Activated CD8-positive, alpha-beta T cell treated with anti-CD3 and anti-CD28 coated beads, Interleukin-2, amount 10 ng/mL, durations not matched to agents 7 days and 5 days (primary cell): ENCODE results near the gene SNX25. TPM values are rescaled to one million over a fixed set of nuclear protein-coding genes. Genes with fewer than 3 reads are reported as not detected.

Source experiments
- ATAC-seq: fragments of 150-1000 bp; cut with Tn5 transposase; one replicate; pipeline ENCODE4 v1.10.0; 2021; ENCODE audit warnings: moderate library complexity
- CTCF ChIA-PET: fragments of 350-600 bp; sonication (Branson Sonifier 250); formaldehyde crosslinking; loops from one replicate; lab custom pipeline; 2021; ENCODE audit warnings: antibody characterized with exemption; lab: Charles Lee
- POLR2A ChIA-PET: fragments of 350-600 bp; sonication (Branson Sonifier 250); formaldehyde crosslinking; loops from one replicate; lab custom pipeline; 2021; ENCODE audit warnings: antibody characterized with exemption; lab: Charles Lee
- DNase-seq: peaks from one replicate; pipeline ENCODE4 v3.0.0-alpha.2; 2020
- H3K27ac Mint-ChIP-seq: one replicate; pipeline ENCODE4 v1.8.0; 2021; ENCODE audit warnings: mild to moderate bottlenecking, mixed read lengths
- H3K27me3 Mint-ChIP-seq: one replicate; pipeline ENCODE4 v1.8.0; 2021; ENCODE audit warnings: low read depth, mixed read lengths
- H3K36me3 Mint-ChIP-seq: one replicate; pipeline ENCODE4 v1.8.0; 2021; ENCODE audit warnings: low read depth, mixed read lengths
- H3K4me1 Mint-ChIP-seq: one replicate; pipeline ENCODE4 v1.8.0; 2021; ENCODE audit warnings: low read depth, mixed read lengths
- H3K4me3 Mint-ChIP-seq: one replicate; pipeline ENCODE4 v1.8.0; 2021; ENCODE audit warnings: mild to moderate bottlenecking, mixed read lengths
- H3K9me3 Mint-ChIP-seq: one replicate; pipeline ENCODE4 v1.8.0; 2022; ENCODE audit warnings: mixed read lengths; ENCODE audit not compliant: insufficient read depth
- total RNA-seq, 2 experiments: library from RNA; stranded (reverse); gene quantifications; one replicate each; pipeline ENCODE4 v1.2.3, GENCODE V29; 2021

Gene SNX25
- total RNA-seq, 2 experiments from 2014 or later = 16.6 to 16.7 TPM

DNA sequence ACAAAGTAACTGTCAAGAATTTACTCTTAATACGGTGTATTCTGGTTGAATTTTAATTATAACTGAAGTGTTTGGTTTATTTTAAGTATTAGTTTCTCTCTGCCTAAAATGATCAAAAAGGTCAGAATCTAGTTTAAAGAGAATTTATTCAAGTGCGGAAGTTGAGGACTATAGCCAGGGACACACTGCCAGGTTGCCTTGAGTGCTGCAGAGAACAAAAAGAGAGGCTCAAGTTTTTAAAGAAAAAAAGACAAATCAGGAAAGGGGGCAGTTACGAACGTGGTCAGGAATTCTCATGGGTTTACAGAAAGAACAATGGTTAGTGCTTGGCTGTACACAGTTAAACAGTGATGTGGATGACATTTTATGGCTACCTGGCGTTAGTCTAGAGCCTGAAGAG is 81.3 kb downstream of the SNX25 start:
- ATAC-seq (no peak), DNase-seq (no peak)
- POLR2A ChIA-PET = no interaction called here
- H3K9me3 Mint-ChIP-seq = no peaks in the 10 kb centered on the region
- CTCF ChIA-PET = no interaction called here
- no peaks in the 10 kb centered on the region for H3K27me3 Mint-ChIP-seq
- no peaks in the 10 kb centered on the region for H3K4me1 Mint-ChIP-seq
- H3K27ac Mint-ChIP-seq = no peak overlapping the region
- H3K36me3 Mint-ChIP-seq = peaks cover 19% of the 10 kb centered on the region
- H3K4me3 Mint-ChIP-seq = no peak overlapping the region

- no peaks in the 10 kb centered on the region for H3K4me1 Mint-ChIP-seq
- POLR2A ChIA-PET = no interaction called here
- H3K36me3 Mint-ChIP-seq = peaks cover 19% of the 10 kb centered on the region
Observed at GRCh38 chr4:185293202-185293601, 83.8 kb downstream of the SNX25 start.

GRCh38 chr4:185296665-185297460 is 87.5 kb downstream of the SNX25 start:
- H3K27ac Mint-ChIP-seq = no peak overlapping the region
- no peaks in the 10 kb centered on the region for H3K27me3 Mint-ChIP-seq
- no peak for DNase-seq
- ChIA-PET CTCF (interaction anchor here (0.9 to 1.2 kb wide), 2 partner anchors 113 to 344 kb away, joined by 3 read pairs; no protein-coding TSS in a partner anchor), POLR2A (no interaction called here)
- H3K9me3 Mint-ChIP-seq = no peaks in the 10 kb centered on the region
- no peak overlapping the region for H3K4me3 Mint-ChIP-seq
- no peaks in the 10 kb centered on the region for H3K4me1 Mint-ChIP-seq
- ATAC-seq = no peak
- H3K36me3 Mint-ChIP-seq = peaks cover 14% of the 10 kb centered on the region

More at GRCh38 chr4:185293202-185293601, 83.8 kb downstream of the SNX25 start:
- Mint-ChIP-seq H3K27ac (no peak overlapping the region), H3K27me3 (no peaks in the 10 kb centered on the region), H3K9me3 (no peaks in the 10 kb centered on the region), H3K4me3 (no peak overlapping the region)
- CTCF ChIA-PET = no interaction called here
- ATAC-seq (no peak), DNase-seq (no peak)

- Mint-ChIP-seq H3K9me3 (no peaks in the 10 kb centered on the region), H3K36me3 (peaks cover 5% of the 10 kb centered on the region), H3K27ac (no peak overlapping the region), H3K4me1 (no peaks in the 10 kb centered on the region), H3K4me3 (no peak overlapping the region), H3K27me3 (no peaks in the 10 kb centered on the region)
- no peak for ATAC-seq
- no peak for DNase-seq
- POLR2A ChIA-PET = no interaction called here
- CTCF ChIA-PET = interaction anchor here (1.4 kb wide), 2 partner anchors 8 to 10 kb away, joined by 3 read pairs; no protein-coding TSS in a partner anchor
Observed at GRCh38 chr4:185298728-185299430, 89.5 kb downstream of the SNX25 start.

DNA sequence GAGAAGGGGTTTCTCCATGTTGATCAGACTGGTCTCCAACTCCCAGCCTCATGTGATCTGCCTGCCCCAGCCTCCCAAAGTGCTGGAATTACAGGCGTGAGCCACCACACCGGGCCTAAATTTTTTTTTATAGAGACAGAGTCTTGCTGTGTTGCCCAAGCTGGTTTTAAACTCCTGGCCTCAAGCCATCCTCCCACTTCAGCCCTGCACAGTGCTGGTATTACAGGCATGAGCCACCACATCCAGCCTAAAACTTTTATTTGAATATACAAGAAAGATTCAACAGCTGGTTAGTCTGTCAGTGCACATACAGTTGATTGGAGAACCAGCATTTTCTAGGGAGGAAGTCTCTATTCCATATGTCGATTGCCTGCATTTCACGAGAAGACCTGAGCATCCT is 95.1 kb downstream of the SNX25 start:
- H3K27me3 Mint-ChIP-seq = no peaks in the 10 kb centered on the region
- no peak overlapping the region for H3K27ac Mint-ChIP-seq
- CTCF ChIA-PET = interaction anchor here (0.9 to 1.5 kb wide), 5 partner anchors 32 to 299 kb away, joined by 3 to 4 read pairs (median 3); no protein-coding TSS in a partner anchor
- DNase-seq (no peak), ATAC-seq (no peak)
- H3K4me1 Mint-ChIP-seq = no peaks in the 10 kb centered on the region
- H3K36me3 Mint-ChIP-seq = no peaks in the 10 kb centered on the region
- POLR2A ChIA-PET = interaction anchor here (0.7 kb wide), 2 partner anchors 52 to 1587 kb away, joined by 3 to 5 read pairs; no protein-coding TSS in a partner anchor
- H3K9me3 Mint-ChIP-seq = no peaks in the 10 kb centered on the region
- H3K4me3 Mint-ChIP-seq = no peak overlapping the region

- Mint-ChIP-seq H3K27me3 (no peaks in the 10 kb centered on the region), H3K4me3 (no peak overlapping the region), H3K27ac (no peak overlapping the region), H3K36me3 (no peaks in the 10 kb centered on the region), H3K9me3 (no peaks in the 10 kb centered on the region), H3K4me1 (no peaks in the 10 kb centered on the region)
- ATAC-seq (peak; percentile 71), DNase-seq (peak; percentile 43)
- ChIA-PET CTCF (interaction anchor here (0.9 to 1.9 kb wide), 7 partner anchors 12 to 300 kb away, joined by 3 to 5 read pairs (median 3); partner anchors contain the start of gene SLC25A4), POLR2A (interaction anchor here (0.7 kb wide), 1 partner anchor 1588 kb away, joined by 3 read pairs; no protein-coding TSS in a partner anchor)
Observed at GRCh38 chr4:185304944-185305690, 95.7 kb downstream of the SNX25 start.

GRCh38 chr4:185305979-185306442 is 96.6 kb downstream of the SNX25 start:
- DNase-seq = no peak
- no peaks in the 10 kb centered on the region for H3K27me3 Mint-ChIP-seq
- POLR2A ChIA-PET = no interaction called here
- CTCF ChIA-PET = interaction anchor here (0.6 to 1.9 kb wide), 10 partner anchors 11 to 301 kb away, joined by 3 to 5 read pairs (median 3); partner anchors contain the start of genes SLC25A4 and SNX25
- H3K4me3 Mint-ChIP-seq = no peak overlapping the region
- no peak overlapping the region for H3K27ac Mint-ChIP-seq
- H3K36me3 Mint-ChIP-seq = no peaks in the 10 kb centered on the region
- no peaks in the 10 kb centered on the region for H3K4me1 Mint-ChIP-seq
- H3K9me3 Mint-ChIP-seq = no peaks in the 10 kb centered on the region
- ATAC-seq = no peak

DNA sequence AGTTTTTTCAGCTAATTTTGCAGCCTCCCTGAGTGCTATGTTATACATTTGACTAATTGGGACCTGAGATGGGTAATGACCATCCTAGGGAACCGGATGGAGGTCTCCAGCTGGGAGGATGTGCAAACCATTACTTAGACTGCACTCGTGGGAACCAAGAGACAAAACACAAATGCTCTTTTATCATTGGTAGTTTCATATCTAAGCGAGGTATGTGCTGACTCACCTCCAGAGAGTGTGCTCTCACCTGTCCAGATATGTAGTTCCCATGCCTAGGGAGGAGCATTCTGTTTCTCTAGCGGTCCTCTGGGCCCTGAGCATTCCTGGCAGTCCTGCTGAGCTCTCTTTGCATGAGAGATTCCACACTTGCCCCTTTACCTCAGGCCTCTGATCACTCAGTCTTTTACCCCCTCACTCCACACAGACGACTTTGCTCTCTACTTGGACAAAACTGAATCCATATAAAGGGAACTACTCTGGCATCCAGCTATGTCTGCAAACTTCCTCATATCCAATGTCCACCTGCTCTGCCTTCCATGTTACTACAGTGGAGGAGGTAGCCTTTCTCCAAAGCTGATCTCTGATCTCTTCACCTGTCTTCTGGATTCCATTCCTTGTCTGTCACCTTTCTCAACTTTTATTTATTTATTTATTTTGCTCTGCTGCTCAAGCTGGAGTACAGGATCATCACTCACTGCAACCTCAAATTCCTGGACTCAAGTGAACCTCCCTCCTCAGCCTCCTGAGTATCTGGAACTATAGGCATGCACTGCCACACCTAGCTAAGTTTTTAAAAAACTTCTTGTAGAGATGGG is 97.9 kb downstream of the SNX25 start:
- Mint-ChIP-seq H3K27me3 (no peaks in the 10 kb centered on the region), H3K9me3 (no peaks in the 10 kb centered on the region), H3K36me3 (peaks cover 2% of the 10 kb centered on the region), H3K27ac (no peak overlapping the region), H3K4me1 (no peaks in the 10 kb centered on the region), H3K4me3 (no peak overlapping the region)
- DNase-seq = no peak
- POLR2A ChIA-PET = no interaction called here
- no peak for ATAC-seq
- CTCF ChIA-PET = interaction anchor here (1.1 to 1.7 kb wide), 6 partner anchors 9 to 291 kb away, joined by 3 to 4 read pairs (median 4); no protein-coding TSS in a partner anchor

DNA sequence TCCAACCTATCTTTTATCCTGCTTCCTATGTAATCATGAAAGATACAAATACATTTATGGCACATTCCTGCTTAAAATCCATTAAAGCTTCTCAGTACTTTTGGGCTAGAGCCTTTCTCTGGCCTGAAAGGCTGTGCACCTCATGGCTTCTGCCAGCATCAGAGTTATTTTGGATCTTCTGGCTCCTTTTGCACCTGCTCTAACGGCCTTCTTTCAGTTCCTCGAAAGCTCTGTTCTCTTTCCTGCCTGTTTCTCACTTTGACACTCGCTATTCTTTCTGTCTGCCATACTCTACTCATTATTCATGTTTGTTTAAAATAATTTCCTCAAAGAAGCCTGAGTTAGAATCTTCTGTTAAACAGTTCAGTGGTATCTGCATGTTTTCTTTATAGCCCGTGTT is 100.4 kb downstream of the SNX25 start:
- ATAC-seq (no peak), DNase-seq (no peak)
- Mint-ChIP-seq H3K36me3 (peaks cover 18% of the 10 kb centered on the region), H3K27ac (no peak overlapping the region), H3K4me1 (no peaks in the 10 kb centered on the region), H3K4me3 (no peak overlapping the region), H3K9me3 (no peaks in the 10 kb centered on the region), H3K27me3 (no peaks in the 10 kb centered on the region)
- ChIA-PET CTCF (no interaction called here), POLR2A (no interaction called here)

- no peak overlapping the region for H3K4me3 Mint-ChIP-seq
- POLR2A ChIA-PET = no interaction called here
- H3K27me3 Mint-ChIP-seq = no peaks in the 10 kb centered on the region
- ATAC-seq (no peak), DNase-seq (no peak)
- no peak overlapping the region for H3K27ac Mint-ChIP-seq
- CTCF ChIA-PET = no interaction called here
- peaks cover 25% of the 10 kb centered on the region for H3K36me3 Mint-ChIP-seq
- H3K9me3 Mint-ChIP-seq = no peaks in the 10 kb centered on the region
- no peaks in the 10 kb centered on the region for H3K4me1 Mint-ChIP-seq
Observed at GRCh38 chr4:185311113-185311888, 101.9 kb downstream of the SNX25 start.
